ENCODE measurements around the gene CHGA. TPM values are rescaled to one million over a fixed set of nuclear protein-coding genes. Genes with fewer than 3 reads are reported as not detected.

Gene CHGA
- total RNA-seq, 3 donors from 2014 or later, result 0.18 TPM; not detected in 2

GRCh38 chr14:92951912-92952471 is 29.0 kb downstream of the CHGA start:
- DNase-seq (peak; percentile 76), ATAC-seq (peak; percentile 97 to 98)
- Mint-ChIP-seq H3K27me3 (ENCODE audit: low read depth) (no peaks in the 10 kb centered on the region), H3K4me3 (no peak overlapping the region), H3K4me1 (ENCODE audit: low read depth) (peaks cover 5% of the 10 kb centered on the region), H3K36me3 (ENCODE audit: insufficient read depth) (peaks cover 15% of the 10 kb centered on the region), H3K9me3 (no peaks in the 10 kb centered on the region)

GRCh38 chr14:92952481-92953298 is 29.7 kb downstream of the CHGA start:
- Mint-ChIP-seq H3K27me3 (ENCODE audit: low read depth) (no peaks in the 10 kb centered on the region), H3K9me3 (no peaks in the 10 kb centered on the region), H3K4me3 (no peak overlapping the region), H3K36me3 (ENCODE audit: insufficient read depth) (peaks cover 12% of the 10 kb centered on the region), H3K4me1 (ENCODE audit: low read depth) (peaks cover 5% of the 10 kb centered on the region)
- ATAC-seq, result no peak
- DNase-seq, result no peak

GRCh38 chr14:92953526-92953925 is 30.6 kb downstream of the CHGA start:
- ATAC-seq (no peak), DNase-seq (no peak)
- Mint-ChIP-seq H3K4me3 (no peak overlapping the region), H3K4me1 (ENCODE audit: low read depth) (peaks cover 5% of the 10 kb centered on the region), H3K36me3 (ENCODE audit: insufficient read depth) (peaks cover 9% of the 10 kb centered on the region), H3K9me3 (no peaks in the 10 kb centered on the region), H3K27me3 (ENCODE audit: low read depth) (no peaks in the 10 kb centered on the region)

- ATAC-seq (no peak), DNase-seq (no peak)
- Mint-ChIP-seq H3K4me3 (no peak overlapping the region), H3K9me3 (no peaks in the 10 kb centered on the region), H3K4me1 (ENCODE audit: low read depth) (peaks cover 5% of the 10 kb centered on the region), H3K27me3 (ENCODE audit: low read depth) (no peaks in the 10 kb centered on the region), H3K36me3 (ENCODE audit: insufficient read depth) (peaks cover 6% of the 10 kb centered on the region)
These were observed 32.0 kb downstream of the CHGA start for GRCh38 chr14:92954933-92955332.

- Mint-ChIP-seq H3K27me3 (ENCODE audit: low read depth) (no peaks in the 10 kb centered on the region), H3K4me3 (no peak overlapping the region), H3K4me1 (ENCODE audit: low read depth) (peaks cover 5% of the 10 kb centered on the region), H3K9me3 (no peaks in the 10 kb centered on the region), H3K36me3 (ENCODE audit: insufficient read depth) (peaks cover 6% of the 10 kb centered on the region)
- ATAC-seq (no peak), DNase-seq (no peak)
These were observed 32.4 kb downstream of the CHGA start for GRCh38 chr14:92955381-92955780.

GRCh38 chr14:92956961-92957360 is 34.0 kb downstream of the CHGA start:
- no peaks in the 10 kb centered on the region for H3K27me3 Mint-ChIP-seq (ENCODE audit: low read depth)
- H3K4me3 Mint-ChIP-seq, result no peak overlapping the region
- ATAC-seq (no peak), DNase-seq (no peak)
- no peaks in the 10 kb centered on the region for H3K9me3 Mint-ChIP-seq
- peaks cover 3% of the 10 kb centered on the region for H3K4me1 Mint-ChIP-seq (ENCODE audit: low read depth)
- H3K36me3 Mint-ChIP-seq (ENCODE audit: insufficient read depth), result peaks cover 2% of the 10 kb centered on the region

GRCh38 chr14:92958373-92959188 is 35.6 kb downstream of the CHGA start:
- DNase-seq (no peak), ATAC-seq (no peak)
- no peaks in the 10 kb centered on the region for H3K36me3 Mint-ChIP-seq (ENCODE audit: insufficient read depth)
- no peaks in the 10 kb centered on the region for H3K9me3 Mint-ChIP-seq
- H3K4me1 Mint-ChIP-seq (ENCODE audit: low read depth), result no peaks in the 10 kb centered on the region
- H3K27me3 Mint-ChIP-seq (ENCODE audit: low read depth), result no peaks in the 10 kb centered on the region
- H3K4me3 Mint-ChIP-seq, result no peak overlapping the region

- ATAC-seq (no peak), DNase-seq (no peak)
- H3K4me3 Mint-ChIP-seq, result no peak overlapping the region
- no peaks in the 10 kb centered on the region for H3K4me1 Mint-ChIP-seq (ENCODE audit: low read depth)
- H3K9me3 Mint-ChIP-seq, result no peaks in the 10 kb centered on the region
- no peaks in the 10 kb centered on the region for H3K36me3 Mint-ChIP-seq (ENCODE audit: insufficient read depth)
- H3K27me3 Mint-ChIP-seq (ENCODE audit: low read depth), result no peaks in the 10 kb centered on the region
These were observed 36.2 kb downstream of the CHGA start for GRCh38 chr14:92959189-92959531.

GRCh38 chr14:92959761-92960680 is 37.1 kb downstream of the CHGA start:
- no peaks in the 10 kb centered on the region for H3K4me1 Mint-ChIP-seq (ENCODE audit: low read depth)
- H3K36me3 Mint-ChIP-seq (ENCODE audit: insufficient read depth), result no peaks in the 10 kb centered on the region
- no peak overlapping the region for H3K4me3 Mint-ChIP-seq
- ATAC-seq (no peak), DNase-seq (no peak)
- no peaks in the 10 kb centered on the region for H3K9me3 Mint-ChIP-seq
- H3K27me3 Mint-ChIP-seq (ENCODE audit: low read depth), result no peaks in the 10 kb centered on the region

- DNase-seq (no peak), ATAC-seq (no peak)
- Mint-ChIP-seq H3K4me3 (no peak overlapping the region), H3K36me3 (ENCODE audit: insufficient read depth) (no peaks in the 10 kb centered on the region), H3K9me3 (no peaks in the 10 kb centered on the region), H3K4me1 (ENCODE audit: low read depth) (peaks cover 2% of the 10 kb centered on the region), H3K27me3 (ENCODE audit: low read depth) (no peaks in the 10 kb centered on the region)
These were observed 38.0 kb downstream of the CHGA start for GRCh38 chr14:92960706-92961566.

GRCh38 chr14:92961567-92961855 is 38.6 kb downstream of the CHGA start:
- Mint-ChIP-seq H3K27me3 (ENCODE audit: low read depth) (no peaks in the 10 kb centered on the region), H3K4me3 (no peak overlapping the region), H3K36me3 (ENCODE audit: insufficient read depth) (no peaks in the 10 kb centered on the region), H3K9me3 (no peaks in the 10 kb centered on the region), H3K4me1 (ENCODE audit: low read depth) (peaks cover 2% of the 10 kb centered on the region)
- DNase-seq (no peak), ATAC-seq (no peak)

GRCh38 chr14:92962031-92962830 is 39.3 kb downstream of the CHGA start:
- Mint-ChIP-seq H3K9me3 (no peaks in the 10 kb centered on the region), H3K4me3 (no peak overlapping the region), H3K36me3 (ENCODE audit: insufficient read depth) (no peaks in the 10 kb centered on the region), H3K4me1 (ENCODE audit: low read depth) (peaks cover 2% of the 10 kb centered on the region), H3K27me3 (ENCODE audit: low read depth) (no peaks in the 10 kb centered on the region)
- no peak for ATAC-seq
- DNase-seq, result no peak

GRCh38 chr14:92962831-92963095 is 39.8 kb downstream of the CHGA start:
- DNase-seq (no peak), ATAC-seq (no peak)
- Mint-ChIP-seq H3K9me3 (peaks cover 4% of the 10 kb centered on the region), H3K4me3 (no peak overlapping the region), H3K27me3 (ENCODE audit: low read depth) (no peaks in the 10 kb centered on the region), H3K36me3 (ENCODE audit: insufficient read depth) (peaks cover 2% of the 10 kb centered on the region), H3K4me1 (ENCODE audit: low read depth) (peaks cover 2% of the 10 kb centered on the region)
